H9 (cell line): ENCODE measurements around the gene SUMO2. TPM values are rescaled to one million over a fixed set of nuclear protein-coding genes. Genes with fewer than 3 reads are reported as not detected.
"Not testable (repeated sequence)": the region's sequence is repeated elsewhere in the genome, so short reads cannot be mapped to it uniquely, and the experiment has no call there.

Experiments
- DNase-seq: peaks from one replicate; pipeline ENCODE4 v3.0.0-alpha.2; 2017
- H2AFZ ChIP-seq: one replicate; pipeline ENCODE4 v1.6.1; 2013; ENCODE audit warnings: mild to moderate bottlenecking, low read length, control low read depth, moderate library complexity
- H2AK5ac ChIP-seq: 2 replicates; pipeline ENCODE4 v1.6.1; 2013; ENCODE audit warnings: low read length, control low read depth, mixed read lengths; ENCODE audit not compliant: insufficient read length
- H2BK120ac ChIP-seq: one replicate; pipeline ENCODE4 v1.6.1; 2013; ENCODE audit warnings: low read depth, mild to moderate bottlenecking, low read length, control low read depth, inconsistent platforms; ENCODE audit not compliant: poor library complexity, severe bottlenecking
- H2BK12ac ChIP-seq: 2 replicates; pipeline ENCODE4 v1.6.1; 2013; ENCODE audit warnings: low read length, control low read depth, mixed read lengths, low read depth; ENCODE audit not compliant: insufficient read length
- H2BK15ac ChIP-seq: 2 replicates; pipeline ENCODE4 v1.6.1; 2013; ENCODE audit warnings: low read depth, low read length, control low read depth
- H2BK20ac ChIP-seq: one replicate; pipeline ENCODE4 v1.6.1; 2013; ENCODE audit warnings: low read depth, mild to moderate bottlenecking, low read length, control low read depth, inconsistent platforms; ENCODE audit not compliant: poor library complexity, severe bottlenecking
- H2BK5ac ChIP-seq: 2 replicates; pipeline ENCODE4 v1.6.1; 2013; ENCODE audit warnings: low read length, control low read depth, mixed read lengths; ENCODE audit not compliant: insufficient read length
- H3K14ac ChIP-seq: 2 replicates; pipeline ENCODE4 v1.6.1; 2013; ENCODE audit warnings: low read length, control low read depth; ENCODE audit not compliant: insufficient read depth
- H3K18ac ChIP-seq: 2 replicates; pipeline ENCODE4 v1.6.1; 2013; ENCODE audit warnings: low read depth, mild to moderate bottlenecking, mixed read lengths, low read length, control low read depth; ENCODE audit not compliant: insufficient read length
- H3K23ac ChIP-seq: 2 replicates; pipeline ENCODE4 v1.6.1; 2013; ENCODE audit warnings: low read length, control low read depth, mixed read lengths, low read depth; ENCODE audit not compliant: insufficient read length
- H3K23me2 ChIP-seq: 2 replicates; pipeline ENCODE4 v1.6.1; 2013; ENCODE audit warnings: low read depth, mild to moderate bottlenecking, mixed read lengths, low read length, control low read depth; ENCODE audit not compliant: insufficient read length, poor library complexity, severe bottlenecking
- H3K27ac ChIP-seq: 2 replicates; pipeline ENCODE4 v1.5.1; 2013; ENCODE audit warnings: low read length, control low read depth, mixed read lengths, low read depth; ENCODE audit not compliant: insufficient read length
- H3K27me3 ChIP-seq: 2 replicates; pipeline ENCODE4 v1.6.1; 2013; ENCODE audit warnings: low read length, control low read depth, inconsistent platforms; ENCODE audit not compliant: insufficient read depth
- H3K4ac ChIP-seq: 2 replicates; pipeline ENCODE4 v1.6.1; 2013; ENCODE audit warnings: low read depth, mild to moderate bottlenecking, control low read depth, inconsistent platforms, low read length, moderate library complexity
- H3K4me1 ChIP-seq: 2 replicates; pipeline ENCODE4 v1.6.1; 2013; ENCODE audit warnings: low read length, control low read depth, inconsistent platforms; ENCODE audit not compliant: insufficient read depth
- H3K4me2 ChIP-seq: 2 replicates; pipeline ENCODE4 v1.6.1; 2013; ENCODE audit warnings: low read length, control low read depth, mixed read lengths; ENCODE audit not compliant: insufficient read length, insufficient read depth
- H3K56ac ChIP-seq: 2 replicates; pipeline ENCODE4 v1.6.1; 2013; ENCODE audit warnings: low read depth, mild to moderate bottlenecking, mixed read lengths, low read length, control low read depth; ENCODE audit not compliant: insufficient read length
- H3K79me1 ChIP-seq: 2 replicates; pipeline ENCODE4 v1.6.1; 2013; ENCODE audit warnings: low read depth, mild to moderate bottlenecking, moderate library complexity, low read length, control low read depth, inconsistent platforms; ENCODE audit not compliant: insufficient read depth, poor library complexity, severe bottlenecking
- H3K79me2 ChIP-seq: 2 replicates; pipeline ENCODE4 v1.6.1; 2013; ENCODE audit warnings: low read length, control low read depth, inconsistent platforms; ENCODE audit not compliant: insufficient read depth
- H3K9ac ChIP-seq: 2 replicates; pipeline ENCODE4 v1.6.1; 2013; ENCODE audit warnings: low read length, control low read depth, mixed read lengths; ENCODE audit not compliant: insufficient read length; ENCODE audit errors: extremely low read depth
- H3K9me3 ChIP-seq: one replicate; pipeline ENCODE4 v1.6.1; 2013; ENCODE audit warnings: low read depth, low read length, inconsistent platforms; ENCODE audit not compliant: control insufficient read depth
- H3T11ph ChIP-seq: one replicate; pipeline ENCODE4 v1.6.1; 2013; ENCODE audit warnings: mild to moderate bottlenecking, low read length, control low read depth, inconsistent platforms
- H4K20me1 ChIP-seq: one replicate; pipeline ENCODE4 v1.6.1; 2013; ENCODE audit not compliant: control insufficient read depth, insufficient read length, insufficient read depth
- H4K5ac ChIP-seq: 2 replicates; pipeline ENCODE4 v1.6.1; 2013; ENCODE audit warnings: low read depth, mild to moderate bottlenecking, mixed read lengths, low read length, control low read depth; ENCODE audit not compliant: insufficient read length
- H4K8ac ChIP-seq: replicated peaks from 2 replicates; pipeline ENCODE4 v1.6.1; 2013; ENCODE audit warnings: low read length, control low read depth, mixed read lengths, low read depth; ENCODE audit not compliant: insufficient read length
- H4K91ac ChIP-seq: 2 replicates; pipeline ENCODE4 v1.6.1; 2013; ENCODE audit warnings: low read depth, mild to moderate bottlenecking, moderate library complexity, mixed read lengths, low read length, control low read depth; ENCODE audit not compliant: insufficient read length
- H3K27ac Mint-ChIP-seq, 3 experiments: 2 replicates in 2 of 3; 3 replicates in 1 of 3; pipeline ENCODE4 v1.8.0; 2020 to 2021; ENCODE audit warnings: mixed read lengths in 3 of 3, mild to moderate bottlenecking in 1 of 3, moderate library complexity in 1 of 3
- H3K27me3 Mint-ChIP-seq: 2 replicates; pipeline ENCODE4 v1.8.0; 2021; ENCODE audit warnings: low read depth, mild to moderate bottlenecking, moderate library complexity, mixed read lengths
- H3K36me3 Mint-ChIP-seq, 3 experiments: 2 replicates in 2 of 3; 3 replicates in 1 of 3; pipeline ENCODE4 v1.8.0; 2020 to 2021; ENCODE audit warnings: low read depth in 3 of 3, mixed read lengths in 3 of 3; ENCODE audit not compliant: insufficient read depth in 1 of 3
- H3K4me1 Mint-ChIP-seq, 2 experiments: 2 replicates each; pipeline ENCODE4 v1.8.0; 2020; ENCODE audit warnings: mixed read lengths in 2 of 2
- H3K4me3 Mint-ChIP-seq, 2 experiments: 2 replicates in 1 of 2; 3 replicates in 1 of 2; pipeline ENCODE4 v1.8.0; 2020 to 2021; ENCODE audit warnings: mild to moderate bottlenecking in 2 of 2, mixed read lengths in 2 of 2, moderate library complexity in 1 of 2
- H3K9me3 Mint-ChIP-seq, 2 experiments: 2 replicates in 1 of 2; 3 replicates in 1 of 2; pipeline ENCODE4 v1.8.0; 2020; ENCODE audit warnings: mild to moderate bottlenecking in 2 of 2, mixed read lengths in 2 of 2, moderate library complexity in 1 of 2
- WGBS: extraction: QIAGEN DNeasy Blood & Tissue Kit; methylation state at CpG from one replicate; pipeline ENCODE4 v1.1.7; 2013; ENCODE audit warnings: missing lambda C conversion rate, low lambda C conversion rate, mixed read lengths; ENCODE audit not compliant: insufficient read length; ENCODE audit errors: extremely low coverage; 5-methylcytosine and 5-hydroxymethylcytosine counted together
- total RNA-seq: library from RNA; stranded (reverse); gene quantifications from 2 replicates; pipeline ENCODE4 v1.2.1, GENCODE V29; 2021
- TF ChIP-seq, protein P1 (sequence below): fragments of 200-600 bp; sonication (generic); conservative IDR thresholded peaks from 3 replicates; pipeline ENCODE4 v1.8.0; 2021; ENCODE audit warnings: antibody characterized with exemption, mild to moderate bottlenecking

SUMO2 gene
- total RNA-seq, 1 experiment from 2014 or later = 813 TPM

DNA sequence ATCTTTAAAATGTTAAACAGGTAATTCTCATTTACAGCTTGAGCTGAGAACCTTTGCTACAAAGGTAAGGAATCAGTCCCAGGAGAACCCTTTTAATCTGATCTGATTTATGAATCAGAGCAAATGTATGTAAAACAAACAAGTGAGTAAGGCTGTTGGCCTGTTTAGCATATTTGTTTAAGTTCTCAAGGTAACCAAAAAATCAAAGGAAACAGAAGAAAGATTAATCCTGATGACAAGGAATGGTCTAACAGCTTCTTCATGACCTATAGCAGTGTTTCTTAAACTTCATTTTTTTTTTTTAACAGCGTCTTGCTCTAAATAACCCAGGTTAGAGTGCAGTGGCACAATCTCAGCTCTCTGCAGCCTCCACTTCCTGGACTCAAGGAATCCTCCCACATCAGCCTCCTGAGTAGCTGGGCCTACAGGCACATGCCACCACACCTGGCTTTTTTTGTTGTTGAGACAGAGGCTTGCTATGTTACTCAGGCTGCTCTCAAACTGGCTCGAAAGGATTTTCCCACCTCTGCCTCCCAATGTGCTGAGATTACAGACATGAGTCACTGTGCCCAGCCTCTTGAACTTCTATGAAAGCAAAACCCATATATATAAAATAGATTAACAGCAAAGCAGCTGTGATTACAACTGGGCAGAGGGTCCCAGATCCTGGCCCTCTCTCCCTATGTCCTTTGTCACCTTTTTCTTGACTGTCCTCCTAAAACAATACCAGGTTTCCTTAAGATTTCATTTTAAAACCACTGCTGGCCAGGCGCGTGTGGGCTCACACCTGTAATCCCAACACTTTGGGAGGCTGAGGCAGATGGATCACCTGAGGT, 23.3 kb downstream of the SUMO2 start:
- no peak overlapping the region for H2AK5ac ChIP-seq
- H2BK15ac ChIP-seq = no peak overlapping the region
- H4K8ac ChIP-seq = no peak overlapping the region
- no peak overlapping the region for H3K9ac ChIP-seq
- H3K23me2 ChIP-seq = no peaks in the 10 kb centered on the region
- peaks cover 2 to 14% (median 8%) of the 10 kb centered on the region in 3 experiments; a peak in 5 of 7 replicates for H3K36me3 Mint-ChIP-seq
- no peaks in the 10 kb centered on the region for H3K79me2 ChIP-seq
- H3K27ac ChIP-seq = no peak overlapping the region
- no peaks in the 10 kb centered on the region for H3K9me3 ChIP-seq
- H3T11ph ChIP-seq = no peak overlapping the region
- no peak overlapping the region for H4K5ac ChIP-seq
- H3K18ac ChIP-seq = no peak overlapping the region
- H4K20me1 ChIP-seq = no peaks in the 10 kb centered on the region
- no peak overlapping the region for H2BK120ac ChIP-seq
- peak overlapping the region in 2 of 3 experiments; percentile 76 to 84; a peak in 4 of 7 replicates for H3K27ac Mint-ChIP-seq
- H3K9me3 Mint-ChIP-seq = peaks cover 0 to 4% of the 10 kb centered on the region in 2 experiments; a peak in 1 of 5 replicates
- DNase-seq = no peak
- TF ChIP-seq, protein P1, sequence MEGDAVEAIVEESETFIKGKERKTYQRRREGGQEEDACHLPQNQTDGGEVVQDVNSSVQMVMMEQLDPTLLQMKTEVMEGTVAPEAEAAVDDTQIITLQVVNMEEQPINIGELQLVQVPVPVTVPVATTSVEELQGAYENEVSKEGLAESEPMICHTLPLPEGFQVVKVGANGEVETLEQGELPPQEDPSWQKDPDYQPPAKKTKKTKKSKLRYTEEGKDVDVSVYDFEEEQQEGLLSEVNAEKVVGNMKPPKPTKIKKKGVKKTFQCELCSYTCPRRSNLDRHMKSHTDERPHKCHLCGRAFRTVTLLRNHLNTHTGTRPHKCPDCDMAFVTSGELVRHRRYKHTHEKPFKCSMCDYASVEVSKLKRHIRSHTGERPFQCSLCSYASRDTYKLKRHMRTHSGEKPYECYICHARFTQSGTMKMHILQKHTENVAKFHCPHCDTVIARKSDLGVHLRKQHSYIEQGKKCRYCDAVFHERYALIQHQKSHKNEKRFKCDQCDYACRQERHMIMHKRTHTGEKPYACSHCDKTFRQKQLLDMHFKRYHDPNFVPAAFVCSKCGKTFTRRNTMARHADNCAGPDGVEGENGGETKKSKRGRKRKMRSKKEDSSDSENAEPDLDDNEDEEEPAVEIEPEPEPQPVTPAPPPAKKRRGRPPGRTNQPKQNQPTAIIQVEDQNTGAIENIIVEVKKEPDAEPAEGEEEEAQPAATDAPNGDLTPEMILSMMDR = no peak
- no CpG with 5 or more reads among the region's 4 CpGs for WGBS
- no peaks in the 10 kb centered on the region for H3K27me3 ChIP-seq
- H3K4me2 ChIP-seq = no peak overlapping the region
- peaks cover 11 to 18% of the 10 kb centered on the region in 2 experiments for H3K4me1 Mint-ChIP-seq
- no peak overlapping the region for H3K23ac ChIP-seq
- no peak overlapping the region for H4K91ac ChIP-seq
- H3K4me1 ChIP-seq = no peaks in the 10 kb centered on the region
- no peak overlapping the region for H3K4me3 Mint-ChIP-seq
- H3K14ac ChIP-seq = no peak overlapping the region
- H3K56ac ChIP-seq = no peak overlapping the region
- H2BK5ac ChIP-seq = no peak overlapping the region
- H3K79me1 ChIP-seq = no peaks in the 10 kb centered on the region
- no peak overlapping the region for H2BK12ac ChIP-seq
- no peak overlapping the region for H3K4ac ChIP-seq
- H3K27me3 Mint-ChIP-seq = peaks cover 2% of the 10 kb centered on the region; the same call in 1 of the 2 replicates
- no peak overlapping the region for H2AFZ ChIP-seq
- H2BK20ac ChIP-seq = no peak overlapping the region

DNA sequence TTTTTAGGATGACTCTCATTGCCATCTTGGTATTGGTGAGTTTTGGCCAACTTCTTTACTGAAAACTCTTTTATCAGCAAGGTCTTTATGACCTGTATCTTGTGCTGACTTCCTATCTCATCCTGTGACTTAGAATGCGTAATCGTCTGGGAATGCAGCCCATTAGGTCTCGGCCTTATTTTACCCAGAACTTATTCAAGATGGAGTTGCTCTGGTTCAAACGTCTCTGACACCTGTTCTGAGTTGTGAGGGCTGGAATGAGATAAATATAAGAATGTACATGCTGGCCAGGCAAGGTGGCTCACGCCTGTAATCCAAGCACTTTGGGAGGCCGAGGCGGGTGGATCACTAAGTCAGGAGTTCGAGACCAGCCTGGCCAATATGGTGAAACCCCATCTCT, 24.3 kb downstream of the SUMO2 start:
- not testable (repeated sequence) for H3T11ph ChIP-seq, H3K4ac ChIP-seq, H4K20me1 ChIP-seq, H3K9me3 Mint-ChIP-seq, H2BK120ac ChIP-seq, H3K27me3 Mint-ChIP-seq, H3K23me2 ChIP-seq, H2AK5ac ChIP-seq, H3K18ac ChIP-seq, H2AFZ ChIP-seq, H4K91ac ChIP-seq, H3K14ac ChIP-seq, H4K5ac ChIP-seq, H2BK5ac ChIP-seq, H3K4me2 ChIP-seq, DNase-seq, H3K9ac ChIP-seq, H3K79me2 ChIP-seq, H3K79me1 ChIP-seq, H2BK12ac ChIP-seq, H3K4me3 Mint-ChIP-seq, H3K27me3 ChIP-seq, H3K23ac ChIP-seq, H3K27ac Mint-ChIP-seq, H3K9me3 ChIP-seq, H2BK20ac ChIP-seq, H3K27ac ChIP-seq, H3K4me1 ChIP-seq, H3K56ac ChIP-seq, H4K8ac ChIP-seq, H2BK15ac ChIP-seq
- Mint-ChIP-seq H3K36me3 (peaks cover 4 to 14% (median 4%) of the 10 kb centered on the region in 3 experiments; a peak in 5 of 7 replicates), H3K4me1 (peaks cover 11 to 18% of the 10 kb centered on the region in 2 experiments)
- no CpG with 5 or more reads among the region's 8 CpGs for WGBS
